Tibial nerve (tissue), 4 donors: ENCODE measurements around the gene RENBP.

Experiments
- EP300 ChIP-seq, 2 donors: sonication (generic); formaldehyde crosslinking; IDR thresholded peaks; one replicate each; pipeline ENCODE4 v1.6.1; 2017; ENCODE audit warnings: antibody characterized with exemption in 2 of 2, mild to moderate bottlenecking in 1 of 2
- POLR2A ChIP-seq, 2 donors: fragments of 450-650 bp; IDR thresholded peaks; one replicate each; pipeline ENCODE4 v1.6.1; 2017; ENCODE audit warnings: antibody characterized with exemption in 2 of 2, mild to moderate bottlenecking in 2 of 2, moderate library complexity in 2 of 2
- TF ChIP-seq, protein P1 (sequence below), 5 experiments: fragments of 200-600 bp in 3 of 5; fragments of 450-650 bp in 2 of 5; sonication (generic) in 3 of 5; IDR thresholded peaks; one replicate each; pipeline ENCODE4 v1.5.1; 2016 to 2019; ENCODE audit warnings: antibody characterized with exemption in 5 of 5, mild to moderate bottlenecking in 3 of 5, moderate library complexity in 2 of 5

DNA sequence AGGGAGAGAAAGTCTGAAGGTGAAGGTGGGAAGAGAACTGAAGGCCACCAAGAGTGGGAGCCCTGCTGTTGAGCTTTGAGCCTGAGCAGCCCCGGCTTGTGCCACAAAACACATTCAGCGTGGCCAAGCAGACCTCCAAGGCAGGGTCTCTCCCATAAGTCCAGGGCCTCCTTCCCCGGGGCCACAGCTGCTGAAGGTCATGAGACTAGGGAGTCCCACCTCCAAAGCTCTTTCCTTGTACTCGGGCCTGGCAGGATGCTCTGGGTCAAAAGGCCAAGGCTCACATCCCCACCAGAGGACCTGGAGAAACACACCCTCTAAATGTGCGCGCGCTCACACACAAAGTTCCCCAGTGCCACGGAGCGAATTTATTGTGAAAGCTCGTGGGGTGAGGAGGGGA, 14.9 kb downstream of the RENBP start:
- TF ChIP-seq, protein P1, sequence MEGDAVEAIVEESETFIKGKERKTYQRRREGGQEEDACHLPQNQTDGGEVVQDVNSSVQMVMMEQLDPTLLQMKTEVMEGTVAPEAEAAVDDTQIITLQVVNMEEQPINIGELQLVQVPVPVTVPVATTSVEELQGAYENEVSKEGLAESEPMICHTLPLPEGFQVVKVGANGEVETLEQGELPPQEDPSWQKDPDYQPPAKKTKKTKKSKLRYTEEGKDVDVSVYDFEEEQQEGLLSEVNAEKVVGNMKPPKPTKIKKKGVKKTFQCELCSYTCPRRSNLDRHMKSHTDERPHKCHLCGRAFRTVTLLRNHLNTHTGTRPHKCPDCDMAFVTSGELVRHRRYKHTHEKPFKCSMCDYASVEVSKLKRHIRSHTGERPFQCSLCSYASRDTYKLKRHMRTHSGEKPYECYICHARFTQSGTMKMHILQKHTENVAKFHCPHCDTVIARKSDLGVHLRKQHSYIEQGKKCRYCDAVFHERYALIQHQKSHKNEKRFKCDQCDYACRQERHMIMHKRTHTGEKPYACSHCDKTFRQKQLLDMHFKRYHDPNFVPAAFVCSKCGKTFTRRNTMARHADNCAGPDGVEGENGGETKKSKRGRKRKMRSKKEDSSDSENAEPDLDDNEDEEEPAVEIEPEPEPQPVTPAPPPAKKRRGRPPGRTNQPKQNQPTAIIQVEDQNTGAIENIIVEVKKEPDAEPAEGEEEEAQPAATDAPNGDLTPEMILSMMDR (IDR thresholded peaks at IDR 0.05): no peak
- TF ChIP-seq POLR2A (IDR thresholded peaks at IDR 0.05) (no peak), EP300 (IDR thresholded peaks at IDR 0.05) (no peak)
